Astrocyte of the cerebellum (primary cell): ENCODE results near the gene TENM4.

ENCODE experiments used
- DNase-seq: peaks from one replicate; pipeline ENCODE4 v3.0.0-alpha.2; 2011; ENCODE audit warnings: low read depth
- H3K4me3 ChIP-seq: 2 replicates; pipeline ENCODE4 v1.5.1; 2011; ENCODE audit warnings: mild to moderate bottlenecking, low read depth, low read length, moderate library complexity
- CTCF ChIP-seq: IDR thresholded peaks from 2 replicates; pipeline ENCODE4 v1.5.1; 2012; ENCODE audit warnings: low read length, low read depth, moderate library complexity, mild to moderate bottlenecking; ENCODE audit errors: missing control alignments
- in situ Hi-C: cut with HindIII; loops from 2 replicates; pipeline ENCODE4 v1.10.0; 2017; ENCODE audit warnings: low sequenced_read_pairs

The TENM4 gene

GRCh38 chr11:79342686-79343085 lies 98.1 kb downstream of the TENM4 start:
- H3K4me3 ChIP-seq = no peak overlapping the region
- no peak for DNase-seq
- no peak for TF ChIP-seq CTCF
- in situ Hi-C loops = no loop called here

- in situ Hi-C loops = no loop called here
- no peak for DNase-seq
- no peak for TF ChIP-seq CTCF
- no peak overlapping the region for H3K4me3 ChIP-seq
Observed at GRCh38 chr11:79342236-79342635, 98.6 kb downstream of the TENM4 start.

DNA sequence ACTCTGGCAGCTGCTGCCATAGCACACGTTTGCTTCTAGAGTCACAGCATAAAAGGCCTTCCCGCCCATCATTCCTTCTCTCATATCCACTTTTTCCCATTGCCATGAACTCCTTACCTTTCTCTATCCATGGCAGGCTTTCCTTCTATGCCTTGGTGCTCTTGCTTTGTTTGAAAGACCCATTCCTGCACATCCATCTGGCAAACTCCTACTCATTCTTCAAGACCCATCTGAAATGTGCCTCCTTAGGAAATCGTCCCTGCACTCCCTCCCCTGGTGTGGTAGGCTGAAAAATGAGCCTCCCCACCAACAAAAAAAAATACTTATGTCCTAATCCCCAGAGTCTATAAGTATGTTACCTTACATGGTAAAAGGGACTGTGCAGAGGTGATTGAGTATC lies 100.3 kb downstream of the TENM4 start:
- H3K4me3 ChIP-seq = no peak overlapping the region
- DNase-seq = no peak
- no peak for TF ChIP-seq CTCF
- in situ Hi-C loops = no loop called here

DNA sequence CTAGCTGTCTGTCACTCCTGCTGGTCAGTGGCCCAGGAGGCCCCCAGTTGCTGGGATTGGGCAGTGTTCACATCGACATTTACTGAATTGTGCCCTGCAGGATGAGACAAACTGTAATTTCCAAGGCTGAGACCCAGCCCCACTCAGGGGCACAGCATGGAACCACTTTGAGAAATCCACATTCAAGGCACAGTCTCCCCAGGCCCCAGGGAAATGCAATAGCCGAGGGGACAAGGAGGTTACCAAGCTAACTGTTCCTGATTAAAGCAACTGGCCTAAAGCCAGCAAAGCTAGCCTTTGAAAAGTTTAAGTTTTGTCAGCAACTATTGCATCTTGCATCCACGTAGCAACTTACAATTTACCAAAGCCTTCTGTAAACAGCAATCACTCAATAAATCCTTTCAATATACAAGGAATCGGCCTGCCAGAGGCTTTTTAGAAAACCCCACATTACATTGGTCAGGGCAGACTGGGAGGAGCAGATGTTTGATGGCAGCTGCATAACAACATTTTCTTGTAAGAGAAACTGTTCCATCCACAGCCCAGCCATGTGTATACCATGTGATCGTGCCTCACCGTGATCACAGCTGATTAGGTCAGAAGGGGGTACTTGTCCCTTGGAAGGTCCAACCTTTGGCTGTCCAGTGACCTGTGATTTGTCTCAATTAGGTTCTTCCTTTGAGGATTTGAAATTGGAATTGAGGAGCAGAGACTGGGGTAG lies 103.9 kb downstream of the TENM4 start:
- no peak for TF ChIP-seq CTCF
- H3K4me3 ChIP-seq = no peak overlapping the region
- DNase-seq = no peak
- in situ Hi-C loops = no loop called here

- in situ Hi-C loops = no loop called here
- DNase-seq = no peak
- TF ChIP-seq CTCF = no peak
- no peak overlapping the region for H3K4me3 ChIP-seq
Observed at GRCh38 chr11:79335681-79336080, 105.1 kb downstream of the TENM4 start.

DNA sequence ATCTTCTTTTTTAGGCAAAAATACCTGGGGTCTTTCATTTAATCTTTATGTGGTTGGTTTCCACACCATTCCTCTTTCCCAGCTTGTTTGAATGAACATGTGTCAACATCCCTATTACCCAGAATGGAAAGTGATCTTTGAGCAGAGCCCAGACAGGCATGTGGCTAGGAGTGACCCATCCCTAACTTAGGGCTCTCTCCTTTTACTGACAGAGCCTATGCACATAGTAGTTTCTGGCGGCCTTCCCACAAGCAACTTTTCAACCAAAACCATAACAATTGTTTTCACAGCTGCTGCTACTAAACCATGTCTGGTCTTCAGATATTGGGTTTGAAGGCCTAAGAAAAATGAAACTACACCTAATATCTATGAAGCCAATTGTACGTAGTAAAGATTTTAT lies 107.5 kb downstream of the TENM4 start:
- in situ Hi-C loops = no loop called here
- no peak for DNase-seq
- TF ChIP-seq CTCF = no peak
- no peak overlapping the region for H3K4me3 ChIP-seq

DNA sequence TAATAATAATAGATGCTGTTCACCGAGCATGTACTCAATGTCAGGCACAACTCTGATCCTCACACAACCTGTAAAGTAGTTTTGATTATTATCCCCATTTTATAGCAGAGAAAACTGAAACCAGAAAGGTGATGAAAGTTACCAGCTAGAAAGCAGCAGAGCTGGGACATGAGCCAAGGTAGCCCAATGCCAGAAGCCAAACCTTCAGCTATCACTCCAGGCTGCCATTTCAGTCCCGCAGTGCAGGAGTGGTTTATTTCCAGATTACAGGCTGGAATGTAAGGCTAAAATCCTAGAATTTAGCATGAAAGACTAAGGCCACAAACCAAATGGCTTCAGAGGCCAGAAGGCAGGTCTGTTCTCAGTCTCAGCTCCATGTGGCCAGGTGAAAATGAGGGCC lies 108.8 kb downstream of the TENM4 start:
- peak; percentile 31 for DNase-seq
- in situ Hi-C loops = no loop called here
- no peak for TF ChIP-seq CTCF
- H3K4me3 ChIP-seq = no peak overlapping the region
